Mesothelial cell of epicardium (in vitro differentiated cells): ENCODE results near the gene PSD4. TPM values are rescaled to one million over a fixed set of nuclear protein-coding genes. Genes with fewer than 3 reads are reported as not detected.

Experiments
- DNase-seq, 2 experiments: peaks; one replicate each; pipeline ENCODE4 v3.0.0; 2021; ENCODE audit warnings: low spot score in 2 of 2; ENCODE audit not compliant: unreplicated experiment in 2 of 2
- H3K27ac Mint-ChIP-seq: 2 replicates; pipeline ENCODE4 v1.8.0; 2021; ENCODE audit warnings: mixed read lengths
- H3K27me3 Mint-ChIP-seq: 2 replicates; pipeline ENCODE4 v1.8.0; 2021; ENCODE audit warnings: low read depth, mixed read lengths
- H3K36me3 Mint-ChIP-seq: 2 replicates; pipeline ENCODE4 v1.8.0; 2021; ENCODE audit warnings: mixed read lengths
- H3K4me1 Mint-ChIP-seq: 2 replicates; pipeline ENCODE4 v1.8.0; 2021; ENCODE audit warnings: mixed read lengths
- H3K4me3 Mint-ChIP-seq: 2 replicates; pipeline ENCODE4 v1.8.0; 2021; ENCODE audit warnings: mild to moderate bottlenecking, moderate library complexity, mixed read lengths
- H3K9me3 Mint-ChIP-seq: 2 replicates; pipeline ENCODE4 v1.8.0; 2021; ENCODE audit warnings: mixed read lengths
- total RNA-seq: library from RNA; stranded (reverse); gene quantifications from 3 replicates; pipeline ENCODE4 v1.2.1, GENCODE V29; 2021
- TF ChIP-seq, protein P1 (sequence below): fragments of 200-600 bp; sonication (generic); IDR thresholded peaks from one replicate; pipeline ENCODE4 v1.5.0; 2021; ENCODE audit warnings: antibody characterized with exemption; ENCODE audit not compliant: unreplicated experiment

Gene PSD4
- total RNA-seq, 1 donor from 2014 or later: 20.1 TPM

GRCh38 chr2:113201496-113202304 is 27.9 kb downstream of the PSD4 start:
- DNase-seq: no peak
- no peak overlapping the region for H3K4me3 Mint-ChIP-seq
- TF ChIP-seq, protein P1, sequence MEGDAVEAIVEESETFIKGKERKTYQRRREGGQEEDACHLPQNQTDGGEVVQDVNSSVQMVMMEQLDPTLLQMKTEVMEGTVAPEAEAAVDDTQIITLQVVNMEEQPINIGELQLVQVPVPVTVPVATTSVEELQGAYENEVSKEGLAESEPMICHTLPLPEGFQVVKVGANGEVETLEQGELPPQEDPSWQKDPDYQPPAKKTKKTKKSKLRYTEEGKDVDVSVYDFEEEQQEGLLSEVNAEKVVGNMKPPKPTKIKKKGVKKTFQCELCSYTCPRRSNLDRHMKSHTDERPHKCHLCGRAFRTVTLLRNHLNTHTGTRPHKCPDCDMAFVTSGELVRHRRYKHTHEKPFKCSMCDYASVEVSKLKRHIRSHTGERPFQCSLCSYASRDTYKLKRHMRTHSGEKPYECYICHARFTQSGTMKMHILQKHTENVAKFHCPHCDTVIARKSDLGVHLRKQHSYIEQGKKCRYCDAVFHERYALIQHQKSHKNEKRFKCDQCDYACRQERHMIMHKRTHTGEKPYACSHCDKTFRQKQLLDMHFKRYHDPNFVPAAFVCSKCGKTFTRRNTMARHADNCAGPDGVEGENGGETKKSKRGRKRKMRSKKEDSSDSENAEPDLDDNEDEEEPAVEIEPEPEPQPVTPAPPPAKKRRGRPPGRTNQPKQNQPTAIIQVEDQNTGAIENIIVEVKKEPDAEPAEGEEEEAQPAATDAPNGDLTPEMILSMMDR: no peak
- H3K27ac Mint-ChIP-seq: no peak overlapping the region
- H3K4me1 Mint-ChIP-seq: peaks cover 7% of the 10 kb centered on the region
- no peaks in the 10 kb centered on the region for H3K36me3 Mint-ChIP-seq
- H3K9me3 Mint-ChIP-seq: no peaks in the 10 kb centered on the region
- no peaks in the 10 kb centered on the region for H3K27me3 Mint-ChIP-seq

DNA sequence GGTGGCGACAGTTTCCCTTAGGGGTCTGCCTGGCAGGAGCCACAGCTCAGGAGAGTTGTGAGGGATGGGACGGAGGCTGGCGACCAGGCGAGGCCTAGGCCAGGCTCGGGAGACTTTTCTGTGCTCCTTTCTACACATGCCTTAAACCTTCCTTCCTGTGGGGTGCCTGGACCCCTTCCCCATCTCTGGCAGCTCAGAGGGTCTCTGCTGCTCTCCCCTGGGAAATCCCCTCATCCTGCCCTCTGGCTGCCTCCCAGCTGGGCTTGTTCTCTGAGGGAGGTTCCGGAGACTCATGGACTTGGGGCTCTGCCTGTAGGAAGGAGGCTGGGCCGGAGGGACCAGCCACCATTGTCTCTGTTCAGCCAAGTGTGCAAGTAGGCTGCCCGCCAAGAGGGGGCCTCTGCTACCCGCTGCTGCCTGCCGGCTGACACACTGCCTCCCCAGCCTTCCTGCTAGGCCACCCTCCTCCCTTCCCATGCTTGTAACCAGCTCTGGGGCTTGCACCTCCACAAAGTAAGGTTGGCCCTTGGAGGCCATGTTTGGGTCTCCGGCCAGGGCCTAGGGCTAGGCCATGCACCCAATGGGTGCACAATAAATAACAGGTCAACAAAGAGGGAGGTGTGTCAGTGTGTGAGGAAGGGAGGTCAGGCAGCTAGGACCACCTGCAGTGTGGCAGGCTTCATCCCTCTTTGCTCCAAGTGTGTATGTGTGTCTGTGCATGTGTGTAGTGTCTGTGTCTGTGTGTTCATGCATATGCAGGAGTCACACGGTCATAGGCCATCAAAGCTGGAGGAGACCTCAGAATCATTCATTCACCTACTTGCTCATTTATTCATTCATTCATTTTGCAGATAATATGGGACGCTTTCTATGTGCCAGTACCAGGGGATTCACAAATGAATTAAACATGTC is 28.8 kb downstream of the PSD4 start:
- no peaks in the 10 kb centered on the region for H3K9me3 Mint-ChIP-seq
- TF ChIP-seq, protein P1: no peak
- no peak overlapping the region for H3K27ac Mint-ChIP-seq
- peaks cover 7% of the 10 kb centered on the region for H3K4me1 Mint-ChIP-seq
- DNase-seq: no peak
- H3K36me3 Mint-ChIP-seq: no peaks in the 10 kb centered on the region
- H3K27me3 Mint-ChIP-seq: no peaks in the 10 kb centered on the region
- no peak overlapping the region for H3K4me3 Mint-ChIP-seq

DNA sequence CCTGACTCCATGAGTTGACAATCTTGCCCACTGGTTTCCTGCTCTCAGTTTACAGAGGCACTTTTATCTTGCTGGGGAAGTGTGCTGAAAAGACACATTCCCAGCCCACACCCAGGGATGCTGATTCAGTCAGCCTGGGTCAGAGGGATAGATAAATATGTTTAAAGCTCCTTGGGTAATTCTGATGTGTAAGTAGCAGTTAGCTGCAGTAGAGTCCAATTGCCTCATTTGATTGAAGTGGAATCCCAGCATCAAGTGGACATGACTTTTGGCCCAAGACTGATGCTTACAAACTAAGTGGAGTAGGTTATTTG is 29.4 kb downstream of the PSD4 start:
- H3K4me1 Mint-ChIP-seq: peaks cover 7% of the 10 kb centered on the region
- no peak for DNase-seq
- no peaks in the 10 kb centered on the region for H3K36me3 Mint-ChIP-seq
- no peaks in the 10 kb centered on the region for H3K27me3 Mint-ChIP-seq
- no peak overlapping the region for H3K4me3 Mint-ChIP-seq
- no peak overlapping the region for H3K27ac Mint-ChIP-seq
- TF ChIP-seq, protein P1: no peak
- no peaks in the 10 kb centered on the region for H3K9me3 Mint-ChIP-seq

- Mint-ChIP-seq H3K27me3 (no peaks in the 10 kb centered on the region), H3K4me1 (peaks cover 7% of the 10 kb centered on the region), H3K9me3 (no peaks in the 10 kb centered on the region), H3K4me3 (no peak overlapping the region), H3K27ac (no peak overlapping the region), H3K36me3 (no peaks in the 10 kb centered on the region)
- peak in 1 of 2 experiments; percentile 80 for DNase-seq
- TF ChIP-seq, protein P1: peak; percentile 84
Observed at GRCh38 chr2:113203901-113204519, 30.2 kb downstream of the PSD4 start.

- TF ChIP-seq, protein P1: no peak
- Mint-ChIP-seq H3K4me1 (peaks cover 17% of the 10 kb centered on the region), H3K27ac (no peak overlapping the region), H3K27me3 (no peaks in the 10 kb centered on the region), H3K36me3 (no peaks in the 10 kb centered on the region), H3K9me3 (no peaks in the 10 kb centered on the region), H3K4me3 (no peak overlapping the region)
- DNase-seq: no peak
Observed at GRCh38 chr2:113206251-113206650, 32.5 kb downstream of the PSD4 start.
